Liver (tissue), 9 donors: Measurements from ENCODE around the gene HPCA. TPM values are rescaled to one million over a fixed set of nuclear protein-coding genes. Genes with fewer than 3 reads are reported as not detected.
A peak's percentile ranks its signal among the peaks of the same experiment; 100 is the strongest.

Experiments
- DNase-seq: peaks from one replicate; pipeline ENCODE4 v3.0.0-alpha.2; 2017; ENCODE audit warnings: low spot score
- H3K27ac ChIP-seq, 2 donors: one replicate each; pipeline ENCODE4 v1.7.0; 2013; ENCODE audit warnings: inconsistent platforms in 2 of 2, low read length in 2 of 2, control low read depth in 1 of 2, low read depth in 1 of 2, mild to moderate bottlenecking in 1 of 2
- H3K27me3 ChIP-seq, 4 donors: one replicate each; pipeline versions ENCODE4 v1.6.1 to v1.7.0; 2013; ENCODE audit warnings: low read length in 3 of 4, inconsistent platforms in 1 of 4, mild to moderate bottlenecking in 1 of 4, moderate library complexity in 1 of 4; ENCODE audit not compliant: control insufficient read depth in 4 of 4, insufficient read depth in 4 of 4
- H3K36me3 ChIP-seq, 4 donors: one replicate each; pipeline versions ENCODE4 v1.6.1 to v1.7.0; 2013; ENCODE audit warnings: low read length in 3 of 4, mild to moderate bottlenecking in 3 of 4, low read depth in 1 of 4, moderate library complexity in 1 of 4; ENCODE audit not compliant: control insufficient read depth in 4 of 4, insufficient read depth in 3 of 4
- H3K4me1 ChIP-seq, 4 donors: one replicate each; pipeline versions ENCODE4 v1.6.1 to v1.7.0; 2013; ENCODE audit warnings: low read length in 3 of 4, mild to moderate bottlenecking in 3 of 4, moderate library complexity in 1 of 4; ENCODE audit not compliant: control insufficient read depth in 4 of 4, insufficient read depth in 4 of 4
- H3K4me3 ChIP-seq, 3 donors: one replicate each; pipeline versions ENCODE4 v1.6.1 to v1.7.0; 2013; ENCODE audit warnings: low read length in 3 of 3, control low read depth in 1 of 3, low read depth in 1 of 3, mild to moderate bottlenecking in 1 of 3
- H3K9ac ChIP-seq, 2 donors: one replicate each; pipeline ENCODE4 v1.7.0; 2013; ENCODE audit warnings: low read length in 2 of 2, mild to moderate bottlenecking in 2 of 2, moderate library complexity in 2 of 2, control low read depth in 1 of 2, low read depth in 1 of 2
- H3K9me3 ChIP-seq, 4 donors: one replicate each; pipeline versions ENCODE4 v1.6.1 to v1.7.0; 2013; ENCODE audit warnings: low read length in 3 of 4; ENCODE audit not compliant: control insufficient read depth in 4 of 4
- EGR1 ChIP-seq, 2 donors: IDR thresholded peaks; 2 replicates each; pipeline ENCODE4 v1.6.1; 2016 to 2018; ENCODE audit warnings: antibody characterized with exemption in 2 of 2, low read depth in 2 of 2
- FOXA1 ChIP-seq: IDR thresholded peaks from 2 replicates; pipeline ENCODE4 v1.6.1; 2016; ENCODE audit warnings: antibody characterized with exemption
- HNF4A ChIP-seq, 2 donors: conservative IDR thresholded peaks; 2 replicates each; pipeline ENCODE4 v1.6.1; 2016; ENCODE audit warnings: antibody characterized with exemption in 2 of 2, mild to moderate bottlenecking in 2 of 2
- HNF4G ChIP-seq: IDR thresholded peaks from 2 replicates; pipeline ENCODE4 v1.6.1; 2016; ENCODE audit warnings: antibody characterized with exemption
- RAD21 ChIP-seq, 2 donors: IDR thresholded peaks; 2 replicates each; pipeline ENCODE4 v1.6.1; 2016; ENCODE audit warnings: antibody characterized with exemption in 2 of 2, mild to moderate bottlenecking in 2 of 2
- RXRA ChIP-seq, 2 donors: IDR thresholded peaks; 2 replicates each; pipeline ENCODE4 v1.6.1; 2017 to 2018; ENCODE audit warnings: antibody characterized with exemption in 2 of 2, mild to moderate bottlenecking in 1 of 2
- SP1 ChIP-seq: IDR thresholded peaks from 2 replicates; pipeline ENCODE4 v1.6.1; 2018; ENCODE audit warnings: antibody characterized with exemption, mild to moderate bottlenecking
- WGBS: extraction: QIAGEN DNeasy Blood & Tissue Kit; methylation state at CpG from one replicate; pipeline ENCODE4 v1.1.7; 2013; 5-methylcytosine and 5-hydroxymethylcytosine counted together
- polyA plus RNA-seq, 2 donors: library from polyadenylated mRNA; stranded (reverse) in 1 of 2; unstranded in 1 of 2; fragments of 200-250 nt in 1 of 2; fragments of >200 nt in 1 of 2; fragmentation: Nextera tagmentation in 1 of 2; extraction: Ambion mirVana in 1 of 2; gene quantifications; one replicate each; pipeline versions ENCODE4 v1.2.1 to v1.2.3, GENCODE V29; 2013 to 2015
- total RNA-seq, 2 donors: library from RNA; depleted of rRNA; stranded (reverse); fragments of >200 nt; gene quantifications; one replicate each; pipeline ENCODE4 v1.2.3, GENCODE V29; 2014
- TF ChIP-seq, protein P1 (sequence below): IDR thresholded peaks from 2 replicates; pipeline ENCODE4 v1.6.1; 2016; ENCODE audit warnings: antibody characterized with exemption, mild to moderate bottlenecking
- TF ChIP-seq, protein P2 (sequence below): IDR thresholded peaks from 2 replicates; pipeline ENCODE4 v1.6.1; 2016; ENCODE audit warnings: antibody characterized with exemption
- TF ChIP-seq, protein P3 (sequence below): IDR thresholded peaks from 2 replicates; pipeline ENCODE4 v1.6.1; 2016; ENCODE audit warnings: antibody characterized with exemption
- donor health status: healthy.
- donor health status: healthy.
- donor health status: healthy.
- donor health status: healthy.
- donor health status: healthy.

The HPCA gene
- total and polyA plus RNA-seq, 4 donors: not detected

DNA sequence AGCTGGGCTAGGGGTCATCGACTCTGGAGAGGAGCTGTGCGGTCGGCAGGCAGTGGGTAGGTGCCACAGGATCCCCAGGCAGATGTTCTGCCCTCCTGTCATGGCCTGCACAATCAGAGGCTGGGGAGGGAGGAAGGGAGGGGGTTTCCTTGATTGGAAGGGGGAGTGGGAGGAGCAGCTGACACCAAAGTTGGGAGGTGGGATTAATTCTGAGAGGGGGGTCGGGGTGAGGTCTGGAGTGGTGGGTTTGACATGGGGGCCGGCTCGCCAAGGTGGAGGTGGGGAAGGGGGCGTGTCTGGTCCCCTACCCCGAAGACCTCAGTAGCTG, 651 bp upstream of the HPCA start:
- no peaks in the 10 kb centered on the region for H3K36me3 ChIP-seq
- TF ChIP-seq, protein P1, sequence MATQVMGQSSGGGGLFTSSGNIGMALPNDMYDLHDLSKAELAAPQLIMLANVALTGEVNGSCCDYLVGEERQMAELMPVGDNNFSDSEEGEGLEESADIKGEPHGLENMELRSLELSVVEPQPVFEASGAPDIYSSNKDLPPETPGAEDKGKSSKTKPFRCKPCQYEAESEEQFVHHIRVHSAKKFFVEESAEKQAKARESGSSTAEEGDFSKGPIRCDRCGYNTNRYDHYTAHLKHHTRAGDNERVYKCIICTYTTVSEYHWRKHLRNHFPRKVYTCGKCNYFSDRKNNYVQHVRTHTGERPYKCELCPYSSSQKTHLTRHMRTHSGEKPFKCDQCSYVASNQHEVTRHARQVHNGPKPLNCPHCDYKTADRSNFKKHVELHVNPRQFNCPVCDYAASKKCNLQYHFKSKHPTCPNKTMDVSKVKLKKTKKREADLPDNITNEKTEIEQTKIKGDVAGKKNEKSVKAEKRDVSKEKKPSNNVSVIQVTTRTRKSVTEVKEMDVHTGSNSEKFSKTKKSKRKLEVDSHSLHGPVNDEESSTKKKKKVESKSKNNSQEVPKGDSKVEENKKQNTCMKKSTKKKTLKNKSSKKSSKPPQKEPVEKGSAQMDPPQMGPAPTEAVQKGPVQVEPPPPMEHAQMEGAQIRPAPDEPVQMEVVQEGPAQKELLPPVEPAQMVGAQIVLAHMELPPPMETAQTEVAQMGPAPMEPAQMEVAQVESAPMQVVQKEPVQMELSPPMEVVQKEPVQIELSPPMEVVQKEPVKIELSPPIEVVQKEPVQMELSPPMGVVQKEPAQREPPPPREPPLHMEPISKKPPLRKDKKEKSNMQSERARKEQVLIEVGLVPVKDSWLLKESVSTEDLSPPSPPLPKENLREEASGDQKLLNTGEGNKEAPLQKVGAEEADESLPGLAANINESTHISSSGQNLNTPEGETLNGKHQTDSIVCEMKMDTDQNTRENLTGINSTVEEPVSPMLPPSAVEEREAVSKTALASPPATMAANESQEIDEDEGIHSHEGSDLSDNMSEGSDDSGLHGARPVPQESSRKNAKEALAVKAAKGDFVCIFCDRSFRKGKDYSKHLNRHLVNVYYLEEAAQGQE: no peak
- TF ChIP-seq FOXA1 (no peak), RAD21 (IDR thresholded peaks at IDR 0.05) (no peak), RXRA (IDR thresholded peaks at IDR 0.05) (no peak), HNF4G (no peak), EGR1 (IDR thresholded peaks at IDR 0.05; ENCODE audit: low read depth in 2 of 2) (no peak)
- TF ChIP-seq, protein P2, sequence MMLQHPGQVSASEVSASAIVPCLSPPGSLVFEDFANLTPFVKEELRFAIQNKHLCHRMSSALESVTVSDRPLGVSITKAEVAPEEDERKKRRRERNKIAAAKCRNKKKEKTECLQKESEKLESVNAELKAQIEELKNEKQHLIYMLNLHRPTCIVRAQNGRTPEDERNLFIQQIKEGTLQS: no peak
- DNase-seq: no peak
- H3K9me3 ChIP-seq: no peaks in the 10 kb centered on the region
- WGBS: 25% methylated on average over 8 of the region's 8 CpGs
- H3K4me1 ChIP-seq: peaks cover 0 to 5% (median under 1%) of the 10 kb centered on the region in 4 donors
- H3K4me3 ChIP-seq: no peak overlapping the region
- no peak overlapping the region for H3K9ac ChIP-seq
- peaks cover 0 to 11% (median 3%) of the 10 kb centered on the region in 4 donors for H3K27me3 ChIP-seq
- no peak overlapping the region for H3K27ac ChIP-seq

DNA sequence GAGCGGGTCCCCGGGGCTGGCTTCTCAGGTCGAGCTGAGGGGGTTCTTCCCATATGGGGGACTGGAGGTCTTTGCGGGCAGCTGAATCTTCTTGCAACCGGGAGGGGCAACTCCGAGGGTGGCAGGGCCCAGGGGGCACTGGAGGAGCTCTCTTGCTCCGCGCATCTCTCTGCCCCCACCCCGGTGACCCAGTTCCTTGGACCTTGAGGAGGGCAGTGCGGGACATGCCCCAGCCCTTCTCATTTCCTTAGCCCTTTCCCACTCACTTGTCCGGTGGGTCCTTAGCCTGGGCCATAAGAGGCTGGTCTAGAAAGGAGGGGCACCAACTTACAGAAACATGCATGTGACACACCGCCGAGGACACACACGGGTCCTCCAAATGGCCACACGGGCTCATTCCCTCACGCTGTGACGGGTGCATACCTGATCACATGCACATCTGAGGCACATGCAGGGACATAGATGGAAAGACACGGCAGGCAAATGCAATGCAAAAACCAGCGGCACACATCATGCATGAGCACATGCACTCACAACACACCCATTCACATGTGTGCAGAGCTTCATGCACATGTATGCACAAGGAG, 630 bp downstream of the HPCA start:
- peaks cover 0 to 5% (median under 1%) of the 10 kb centered on the region in 4 donors for H3K4me1 ChIP-seq
- H3K9me3 ChIP-seq: no peaks in the 10 kb centered on the region
- peak overlapping the region in 1 of 3 donors; percentile 15 for H3K4me3 ChIP-seq
- no peak overlapping the region for H3K9ac ChIP-seq
- no peak for DNase-seq
- no peak overlapping the region for H3K27ac ChIP-seq
- TF ChIP-seq, protein P2: no peak
- TF ChIP-seq RXRA (IDR thresholded peaks at IDR 0.05) (no peak), SP1 (no peak), FOXA1 (no peak), HNF4A (conservative IDR thresholded peaks at IDR 0.05) (no peak)
- TF ChIP-seq, protein P1: peak; percentile 7
- TF ChIP-seq, protein P3, sequence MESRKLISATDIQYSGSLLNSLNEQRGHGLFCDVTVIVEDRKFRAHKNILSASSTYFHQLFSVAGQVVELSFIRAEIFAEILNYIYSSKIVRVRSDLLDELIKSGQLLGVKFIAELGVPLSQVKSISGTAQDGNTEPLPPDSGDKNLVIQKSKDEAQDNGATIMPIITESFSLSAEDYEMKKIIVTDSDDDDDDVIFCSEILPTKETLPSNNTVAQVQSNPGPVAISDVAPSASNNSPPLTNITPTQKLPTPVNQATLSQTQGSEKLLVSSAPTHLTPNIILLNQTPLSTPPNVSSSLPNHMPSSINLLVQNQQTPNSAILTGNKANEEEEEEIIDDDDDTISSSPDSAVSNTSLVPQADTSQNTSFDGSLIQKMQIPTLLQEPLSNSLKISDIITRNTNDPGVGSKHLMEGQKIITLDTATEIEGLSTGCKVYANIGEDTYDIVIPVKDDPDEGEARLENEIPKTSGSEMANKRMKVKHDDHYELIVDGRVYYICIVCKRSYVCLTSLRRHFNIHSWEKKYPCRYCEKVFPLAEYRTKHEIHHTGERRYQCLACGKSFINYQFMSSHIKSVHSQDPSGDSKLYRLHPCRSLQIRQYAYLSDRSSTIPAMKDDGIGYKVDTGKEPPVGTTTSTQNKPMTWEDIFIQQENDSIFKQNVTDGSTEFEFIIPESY: no peak
- WGBS: 43% methylated on average over 19 of the region's 19 CpGs
- H3K36me3 ChIP-seq: no peaks in the 10 kb centered on the region
- H3K27me3 ChIP-seq: peaks cover 0 to 10% (median 3%) of the 10 kb centered on the region in 4 donors
